Measurements from ENCODE around the gene NPHP1.
"Not testable (repeated sequence)": the region's sequence is repeated elsewhere in the genome, so short reads cannot be mapped to it uniquely, and the experiment has no call there.

NPHP1 gene

DNA sequence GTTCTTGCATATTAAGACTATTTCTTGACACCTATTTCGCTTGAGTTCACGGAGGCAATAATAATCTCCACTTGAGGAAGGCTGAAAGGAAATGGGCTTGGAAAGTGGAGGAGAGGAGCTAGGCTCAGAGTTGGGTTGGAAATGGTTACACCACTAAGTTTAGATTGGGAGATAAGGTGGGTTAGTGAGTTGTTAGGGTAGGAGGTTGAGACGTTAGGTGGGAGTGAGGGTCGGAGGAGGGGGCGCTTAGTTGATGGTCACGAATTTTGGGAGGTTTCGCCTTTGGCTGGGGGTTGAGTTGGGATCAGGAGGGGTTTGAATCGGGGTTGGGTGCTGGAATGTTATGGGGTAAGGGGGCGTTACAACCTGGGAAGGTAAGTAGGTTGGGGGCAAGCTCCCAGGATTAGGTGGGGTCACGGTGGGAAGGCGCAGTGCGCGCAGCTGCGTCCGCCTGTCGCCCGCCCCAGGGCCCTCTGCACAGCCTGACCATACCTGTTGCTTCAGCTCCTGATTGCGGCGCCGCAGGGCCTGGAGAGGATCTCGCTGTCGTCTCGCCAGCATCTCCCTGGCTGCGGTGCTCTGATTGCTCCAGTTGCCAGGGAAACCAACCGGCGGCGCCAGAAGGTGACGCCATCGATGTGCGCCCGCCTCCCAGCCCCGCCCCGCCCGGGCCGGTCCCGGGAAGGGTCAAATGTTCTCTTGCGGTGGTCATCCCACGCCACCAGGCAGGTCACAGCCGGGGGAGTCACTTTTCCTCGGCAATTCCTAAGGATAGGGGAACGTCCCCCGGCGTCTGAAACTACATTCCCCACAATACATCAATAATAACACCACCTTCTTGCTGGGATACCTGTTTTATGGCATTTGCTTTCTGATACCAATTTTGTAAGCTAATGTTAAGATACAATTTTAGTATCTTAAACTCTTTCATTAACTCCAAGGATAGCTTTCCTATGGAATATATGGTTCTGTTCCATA is at the start of gene NPHP1:
Gene NPHP1 (minus strand): TSS at position 606 of the 978 bp plus-strand sequence. CDS start 45 bp downstream, at position 561.
- DNase-seq: peak; percentile 85 to 88

DNA sequence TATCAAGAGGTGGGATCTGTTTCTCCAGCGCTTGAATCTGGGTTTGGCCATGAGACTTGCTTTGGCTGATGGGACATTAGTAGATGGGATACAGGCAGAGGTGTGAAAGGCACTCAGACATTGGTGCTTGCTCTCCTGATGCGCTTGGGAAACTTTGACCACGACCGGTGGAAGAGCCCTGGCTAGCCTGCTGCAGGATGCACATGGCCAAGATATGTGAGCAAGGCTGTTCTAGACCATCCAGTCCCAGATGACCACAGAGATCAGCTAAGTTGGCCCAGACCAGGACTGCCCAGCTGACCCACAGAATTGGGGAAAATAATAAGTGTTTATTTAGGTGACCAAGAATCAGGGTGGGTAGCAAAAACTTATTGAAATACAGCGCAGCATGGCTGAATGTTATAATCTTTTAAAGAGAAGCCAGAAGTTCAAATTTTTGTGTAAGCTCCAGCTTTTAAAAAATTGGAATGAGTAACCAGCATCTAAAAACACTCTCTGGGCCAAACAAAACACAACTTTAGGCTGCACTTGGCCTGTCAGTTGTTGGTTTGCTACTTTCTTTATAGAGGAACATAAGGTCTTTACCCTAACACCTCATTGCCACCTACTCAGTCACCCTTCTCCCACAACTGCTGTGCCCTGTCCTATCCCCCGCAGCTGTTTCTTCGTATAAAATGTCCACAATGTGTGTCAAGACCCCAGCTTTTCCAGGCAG is 43.4 kb upstream of the NPHP1 start:
- not testable (repeated sequence) for DNase-seq

DNA sequence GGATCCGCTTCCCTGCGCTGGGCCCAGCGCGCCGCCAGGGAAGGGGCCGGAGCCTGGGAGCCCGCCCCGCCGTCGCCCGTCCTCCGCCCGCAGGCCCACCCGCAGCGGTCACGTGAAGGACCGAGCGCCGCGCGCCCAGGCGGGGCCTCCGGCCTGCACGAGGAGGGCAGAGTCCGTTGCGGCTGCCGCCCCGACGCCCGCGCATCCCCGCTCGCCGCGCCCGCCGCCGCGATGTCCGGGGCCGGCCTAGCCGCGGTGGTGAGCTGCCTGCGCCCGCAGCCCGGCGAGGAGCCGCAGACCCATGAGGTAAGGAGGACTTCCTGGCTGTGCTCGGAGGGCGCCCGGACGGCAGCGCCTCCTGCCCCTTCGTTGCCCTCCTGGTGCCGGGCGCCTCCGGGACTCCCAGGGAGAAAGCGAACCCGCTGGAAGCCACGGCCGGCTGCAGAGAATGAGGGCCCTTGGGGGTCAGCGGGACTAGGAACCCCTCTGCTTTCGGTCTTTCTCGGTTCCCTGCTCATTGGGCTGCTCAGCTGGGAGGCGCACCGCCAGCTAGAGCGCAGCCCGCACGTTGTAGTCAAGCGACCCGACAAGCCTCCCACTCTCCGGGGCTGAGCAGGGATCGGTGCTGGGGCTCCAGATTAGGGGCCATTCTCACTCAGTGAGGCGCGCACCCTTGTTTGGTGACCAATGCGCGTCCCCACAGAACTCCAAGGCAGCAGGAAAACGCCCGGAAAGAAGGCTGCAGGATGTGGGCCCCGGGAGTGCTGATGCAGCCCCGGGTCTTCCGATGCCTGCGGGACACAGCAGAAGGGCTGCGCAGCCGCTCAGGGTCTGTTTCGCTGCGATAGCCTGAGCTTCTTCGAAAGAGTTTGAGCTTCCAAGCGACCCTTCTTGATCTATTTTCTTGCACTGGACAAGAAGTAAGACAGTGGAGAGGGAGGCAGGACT is 40.9 kb upstream of the NPHP1 start:
- not testable (repeated sequence) for DNase-seq

DNA sequence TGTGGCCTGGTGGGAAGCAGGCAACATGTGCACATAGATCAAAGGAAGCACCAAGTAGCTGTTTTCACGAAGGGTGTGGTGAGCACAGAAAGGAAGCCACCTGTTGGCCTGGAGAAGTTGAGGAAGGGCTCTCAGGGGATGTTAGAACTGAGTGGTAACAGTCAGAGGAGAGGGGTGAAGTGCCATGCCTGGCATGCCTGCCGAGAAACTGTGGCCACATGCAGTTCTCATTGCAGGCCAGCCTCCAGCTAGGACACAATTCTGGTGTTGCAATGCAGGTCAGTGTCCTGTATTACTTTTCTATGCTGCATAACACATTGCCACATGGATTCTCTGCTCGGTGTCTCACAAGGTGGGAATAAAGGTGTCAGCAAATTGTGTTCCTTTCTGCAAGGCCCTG is 38.5 kb upstream of the NPHP1 start:
- not testable (repeated sequence) for DNase-seq

DNA sequence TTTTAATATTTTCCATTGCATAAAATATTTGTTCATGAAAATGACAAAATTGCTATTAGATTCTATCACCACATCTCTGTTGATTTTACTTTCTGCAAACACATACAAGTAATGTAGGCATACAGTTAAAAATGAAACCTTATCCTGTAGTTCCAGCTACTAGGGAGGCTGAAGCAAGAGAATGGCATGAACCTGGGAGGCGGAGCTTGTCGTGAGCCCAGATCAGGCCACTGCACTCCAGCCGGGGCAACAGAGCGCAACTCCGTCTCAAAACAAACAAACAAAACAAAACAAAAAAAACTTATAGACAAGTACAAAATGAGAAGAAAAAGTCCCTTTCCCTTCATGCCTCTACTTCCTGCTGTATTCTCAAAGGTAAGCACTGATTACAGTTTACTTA is 29.7 kb upstream of the NPHP1 start:
- DNase-seq: not testable (repeated sequence)

DNA sequence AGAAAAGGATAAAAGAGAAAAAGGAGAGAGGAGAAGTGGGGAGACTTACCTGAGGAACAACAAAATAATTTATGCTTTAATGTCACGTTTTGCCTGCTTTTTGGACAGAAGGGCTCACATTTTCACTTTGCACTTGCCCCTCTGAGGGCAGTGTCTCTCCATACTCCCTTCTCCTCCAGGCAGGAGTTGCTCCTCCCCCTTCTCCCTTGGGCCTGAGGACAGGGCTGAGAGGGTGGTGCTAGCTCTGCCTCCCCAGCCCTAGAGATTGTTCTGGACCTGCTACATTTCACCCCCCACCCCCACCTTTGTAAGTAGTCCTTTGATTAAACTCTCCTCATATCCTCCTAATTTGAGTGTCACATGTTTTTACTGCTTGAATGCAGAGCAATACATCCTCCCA is 25.1 kb upstream of the NPHP1 start:
- DNase-seq: not testable (repeated sequence)

DNA sequence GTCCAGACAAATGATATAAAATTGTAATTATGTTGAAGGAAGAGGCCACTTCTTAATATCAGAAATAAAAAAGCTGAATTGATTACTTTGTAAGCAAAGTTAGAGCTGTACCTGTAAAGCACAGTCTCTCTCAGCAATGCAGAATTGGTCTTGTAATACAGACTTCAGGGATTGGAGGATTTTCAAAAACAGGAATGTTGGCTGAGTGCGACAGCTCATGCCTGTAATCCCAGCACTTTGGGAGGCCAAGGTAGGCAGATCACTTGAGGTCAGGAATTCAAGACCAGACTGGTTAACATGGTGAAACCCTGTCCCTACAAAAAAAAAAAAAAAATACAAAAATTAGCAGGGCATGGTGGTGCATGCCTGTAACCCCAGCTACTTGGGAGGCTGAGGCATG is 17.8 kb upstream of the NPHP1 start:
- not testable (repeated sequence) for DNase-seq

DNA sequence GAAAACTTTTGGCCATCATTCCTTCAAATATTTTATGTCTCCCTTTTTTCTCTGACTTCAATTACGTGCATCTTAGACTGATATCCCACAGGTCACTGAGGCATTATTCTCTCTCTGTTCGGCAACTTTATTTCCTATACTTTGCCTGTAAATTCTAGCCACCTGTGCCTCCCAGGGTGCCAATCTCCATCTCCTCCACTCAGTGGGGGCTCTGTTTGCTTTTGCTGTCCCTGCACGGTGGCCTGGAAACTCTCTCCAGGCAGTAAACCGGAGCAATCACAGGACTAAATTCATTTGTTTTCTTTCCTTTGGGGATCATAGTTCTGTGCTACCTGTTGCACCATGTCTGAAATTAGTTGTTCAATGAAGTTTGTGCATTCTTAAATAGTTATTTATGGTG is 17.1 kb upstream of the NPHP1 start:
- no peak for DNase-seq

DNA sequence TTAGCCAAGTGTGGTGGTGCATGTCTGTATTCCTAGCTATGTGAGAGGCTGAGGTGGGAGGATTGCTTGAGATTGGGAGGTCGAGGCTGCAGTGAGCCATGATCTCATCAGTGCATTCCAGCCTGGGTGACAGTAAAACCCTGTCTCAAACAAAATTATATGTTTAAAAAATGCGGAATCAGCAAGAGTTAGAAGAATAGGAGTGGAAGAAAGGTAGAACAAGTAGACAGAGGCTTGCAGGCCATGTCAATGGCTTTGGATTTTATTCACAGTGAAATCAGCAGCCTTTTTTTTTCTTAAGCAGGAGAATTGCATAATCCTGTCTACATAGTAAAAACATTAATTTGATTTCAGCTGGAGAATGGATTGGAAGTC is 15.4 kb upstream of the NPHP1 start:
- DNase-seq: no peak

DNA sequence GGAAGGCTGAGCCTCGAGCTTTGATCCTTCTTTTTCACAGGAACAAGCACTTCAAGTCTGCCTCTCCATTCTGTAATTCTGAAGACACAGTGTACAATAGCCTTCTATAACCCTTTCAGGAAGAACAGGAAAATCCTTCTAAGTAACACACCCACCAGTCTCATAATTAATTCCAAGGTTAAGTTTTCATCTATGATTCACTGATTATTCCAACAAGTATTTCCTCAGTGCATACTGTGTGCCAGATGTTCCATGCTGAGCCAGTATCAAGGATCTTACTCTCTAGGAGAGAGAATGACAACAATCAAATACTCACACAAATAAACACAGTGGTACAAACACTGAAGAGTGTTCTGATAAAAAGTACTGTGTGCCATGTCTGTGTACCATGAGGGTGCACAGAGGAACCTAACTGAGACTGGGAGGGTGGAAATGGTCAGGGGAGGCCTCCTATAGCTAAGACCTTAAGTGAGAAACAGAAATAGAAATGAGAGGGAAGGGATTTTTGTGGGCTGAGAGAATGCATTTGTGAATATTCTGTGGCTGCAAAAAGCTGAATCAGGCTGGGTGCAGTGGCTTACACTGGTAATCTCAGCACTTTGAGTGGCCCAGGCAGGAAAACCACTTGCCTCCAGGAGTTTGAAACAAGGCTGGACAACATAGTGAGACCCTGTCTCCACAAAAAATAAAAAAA is 14.8 kb upstream of the NPHP1 start:
- no peak for DNase-seq

DNA sequence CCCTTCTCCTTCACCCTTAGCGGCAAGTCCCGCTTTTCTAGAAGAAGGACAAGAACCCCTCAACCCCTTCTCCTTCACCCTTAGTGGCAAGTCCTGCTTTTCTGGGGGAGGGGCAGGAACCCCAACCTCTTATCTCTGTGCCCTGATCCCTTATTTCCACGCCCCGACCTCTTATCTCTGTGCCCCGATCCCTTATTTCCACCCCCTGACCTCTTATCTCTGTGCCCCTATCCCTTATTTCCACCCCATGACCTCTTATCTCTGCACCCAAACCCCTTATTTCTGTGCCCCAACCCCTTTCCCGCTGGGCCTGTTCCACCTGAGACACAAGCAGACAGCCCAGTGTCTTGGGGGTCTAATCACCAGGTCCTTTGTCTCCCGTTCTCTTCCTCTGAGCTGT is 14.1 kb upstream of the NPHP1 start:
- DNase-seq: not testable (repeated sequence)

DNA sequence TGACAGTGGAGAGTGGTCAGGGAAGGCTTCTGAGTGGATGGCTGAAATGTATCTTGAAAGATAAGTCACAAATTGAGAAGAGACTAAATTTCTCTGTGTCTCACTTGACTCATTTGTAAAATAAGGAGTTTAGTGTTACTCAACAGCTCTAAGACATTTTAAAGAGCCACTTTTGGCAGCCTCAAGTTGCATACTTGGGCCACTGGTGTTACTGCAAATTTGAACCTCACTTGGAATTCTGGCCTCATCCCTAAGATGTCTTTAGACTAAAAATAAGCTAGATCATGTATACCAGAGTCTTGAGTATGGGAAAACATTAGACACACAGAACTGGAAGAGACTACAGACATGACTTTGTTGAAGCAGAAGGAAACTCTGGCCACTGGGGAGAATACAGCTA is 12.0 kb upstream of the NPHP1 start:
- no peak for DNase-seq

DNA sequence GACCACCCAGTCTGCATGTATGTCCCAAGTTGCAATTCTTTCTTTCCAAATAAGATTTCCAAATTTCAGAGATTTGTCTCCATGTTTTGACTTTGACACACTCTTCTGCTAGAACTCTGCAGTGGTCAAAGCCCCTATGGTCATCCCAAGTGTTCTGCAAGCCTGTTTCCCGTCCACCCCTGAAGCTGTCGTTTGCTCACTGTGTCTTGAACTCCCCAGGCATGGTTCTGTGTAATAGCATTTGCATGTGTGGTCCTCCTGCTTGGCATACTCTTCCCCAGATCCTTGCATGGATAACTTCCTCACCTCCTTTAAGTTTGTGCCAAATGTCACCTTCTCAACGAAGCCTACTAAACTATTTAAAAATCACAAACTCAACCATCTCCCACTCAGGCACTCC is 11.4 kb upstream of the NPHP1 start:
- DNase-seq: no peak

DNA sequence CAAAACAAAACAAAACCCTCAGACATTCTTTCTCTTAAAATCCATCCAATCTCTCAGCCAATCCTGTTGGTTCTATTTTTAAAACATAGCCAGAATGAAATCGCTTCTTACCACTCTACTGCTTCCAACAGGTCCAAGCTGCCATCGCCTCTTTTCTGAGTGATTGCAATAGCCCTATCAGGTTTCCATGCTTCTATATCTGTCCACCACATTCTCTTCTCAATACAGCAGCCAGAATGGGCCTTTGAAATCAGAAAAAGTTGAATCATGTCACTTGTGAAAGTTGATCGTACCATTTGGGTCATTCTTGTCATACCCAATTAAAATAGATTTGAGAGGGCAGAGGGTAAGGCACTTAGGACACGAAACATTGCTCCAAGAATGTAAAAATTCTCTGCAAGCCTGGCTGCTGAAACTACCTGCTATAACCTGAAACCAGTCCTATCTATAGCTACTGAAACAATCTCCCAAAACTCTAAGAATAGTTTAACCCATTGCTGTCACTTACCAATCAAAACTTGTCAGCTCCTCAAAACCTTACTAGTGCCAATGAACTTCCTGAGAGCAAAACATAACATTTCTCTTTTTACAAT is 10.8 kb upstream of the NPHP1 start:
- no peak for DNase-seq

DNA sequence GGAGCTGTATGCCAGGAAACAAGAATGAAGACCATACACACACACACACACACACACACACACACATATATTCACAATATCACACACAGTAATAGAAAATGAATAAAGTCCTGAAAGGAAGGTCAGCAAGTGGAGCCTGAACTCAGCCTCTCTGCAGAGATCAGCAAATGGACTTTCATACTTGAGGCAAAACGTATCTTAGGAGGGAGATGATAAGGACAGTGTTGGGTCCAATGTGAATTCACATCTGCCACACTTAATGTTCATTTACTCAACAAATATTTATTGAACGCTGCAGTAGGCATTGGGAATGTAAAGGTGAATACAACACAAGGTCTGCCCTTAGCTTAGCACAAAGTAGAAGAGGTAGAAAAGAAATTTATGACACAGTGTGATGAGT is 10.3 kb upstream of the NPHP1 start:
- DNase-seq: no peak

DNA sequence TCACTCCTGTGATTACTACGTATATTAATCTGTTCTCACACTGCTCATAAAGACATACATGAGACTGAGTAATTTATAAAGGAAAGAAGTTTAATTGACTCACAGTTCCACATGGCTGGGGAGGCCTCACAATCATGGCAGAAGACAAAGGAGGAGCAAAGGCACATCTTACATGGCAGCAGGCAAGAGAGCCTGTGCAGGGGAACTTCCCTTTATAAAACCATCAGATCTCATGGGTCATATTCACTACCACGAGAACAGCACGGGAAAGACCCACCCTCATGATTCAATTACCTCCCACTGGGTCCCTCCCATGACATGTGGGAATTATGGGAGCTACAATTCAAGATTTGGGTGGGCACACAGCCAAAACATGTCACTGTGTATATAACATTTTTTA is 8.7 kb upstream of the NPHP1 start:
- DNase-seq: not testable (repeated sequence)

DNA sequence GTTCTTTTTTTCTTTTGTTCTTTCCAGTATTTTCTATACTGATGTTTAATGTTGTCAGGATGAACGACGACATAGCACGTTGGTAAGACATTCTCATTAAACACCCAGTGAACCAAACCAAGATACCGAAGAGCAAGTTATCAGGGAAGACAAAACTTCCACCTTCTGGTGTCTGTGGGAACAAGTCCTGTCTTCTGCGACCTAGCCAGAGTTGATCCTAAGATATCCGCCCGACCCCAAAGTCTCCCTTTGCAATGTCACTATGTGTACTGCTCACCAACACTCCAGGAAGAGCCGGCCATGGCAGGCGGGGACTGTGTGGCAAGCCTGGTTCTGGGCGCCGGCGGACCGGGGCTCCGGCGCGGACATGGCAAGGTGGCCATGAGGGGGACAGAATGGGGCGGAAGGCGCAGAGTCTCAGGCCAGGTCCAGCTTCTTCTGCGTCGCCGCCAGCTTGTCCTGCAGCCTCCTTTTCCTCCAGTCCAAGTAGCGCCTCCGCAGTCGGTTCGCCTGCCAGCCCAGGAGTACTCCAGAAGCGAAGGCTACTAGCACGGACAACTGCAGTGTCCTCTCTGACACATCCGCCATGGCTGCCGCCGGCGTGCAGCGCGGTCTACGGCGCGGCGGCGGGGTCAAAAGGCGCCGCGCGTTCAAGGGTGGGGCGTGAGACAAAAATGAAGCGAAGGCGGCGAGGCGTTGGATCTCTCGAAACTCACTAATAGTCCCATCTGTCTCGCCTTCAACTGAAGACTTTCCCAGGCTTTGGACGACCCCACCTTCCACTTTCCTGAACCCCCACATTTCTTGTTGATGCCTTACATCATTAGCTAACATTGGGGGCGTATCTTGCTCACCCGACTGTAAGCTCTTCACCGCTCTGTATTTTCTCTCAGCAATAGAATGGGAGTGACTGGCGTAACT is 7.4 kb upstream of the NPHP1 start, which contains the start of gene MTLN:
Gene MTLN (minus strand): TSS at position 610 of the 921 bp plus-strand sequence. CDS start 22 bp downstream, at position 588.
- DNase-seq: peak; percentile 71 to 80

DNA sequence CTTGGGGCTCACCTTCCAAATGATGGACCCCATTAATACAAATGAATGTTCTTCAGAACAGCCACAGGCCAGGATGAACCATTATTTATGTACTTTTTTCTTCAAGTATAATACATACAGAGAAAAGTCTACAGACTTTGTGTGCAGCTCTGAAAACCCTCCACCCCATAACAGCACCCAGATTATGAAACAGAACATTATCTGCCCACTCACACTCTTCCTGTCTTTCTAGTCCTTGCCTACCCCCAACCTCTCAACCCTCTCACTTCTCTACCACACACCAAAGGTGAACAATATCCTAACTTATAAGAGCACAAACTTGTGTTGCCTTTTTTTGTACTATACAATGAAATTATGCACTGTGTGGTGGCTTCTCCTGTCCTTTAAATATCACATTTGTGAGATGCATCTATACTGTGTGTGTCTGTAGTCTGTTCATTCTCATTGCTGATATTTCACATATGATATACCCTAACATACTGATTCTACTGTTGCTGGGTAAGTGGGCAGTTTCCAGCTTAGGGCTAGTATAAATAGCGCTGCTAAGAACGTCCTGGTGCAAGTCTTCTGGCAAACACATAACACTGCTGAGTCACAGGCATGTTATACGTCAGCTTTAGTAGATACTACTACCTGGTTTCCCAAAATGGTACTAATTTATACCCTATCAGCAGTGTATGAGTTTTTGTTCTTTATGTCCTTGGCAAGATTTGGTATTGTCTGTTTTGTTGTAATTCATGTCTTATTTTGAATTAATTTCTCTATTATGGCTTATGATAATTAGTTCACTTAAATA is 1.0 kb upstream of the NPHP1 start:
- DNase-seq: no peak

DNA sequence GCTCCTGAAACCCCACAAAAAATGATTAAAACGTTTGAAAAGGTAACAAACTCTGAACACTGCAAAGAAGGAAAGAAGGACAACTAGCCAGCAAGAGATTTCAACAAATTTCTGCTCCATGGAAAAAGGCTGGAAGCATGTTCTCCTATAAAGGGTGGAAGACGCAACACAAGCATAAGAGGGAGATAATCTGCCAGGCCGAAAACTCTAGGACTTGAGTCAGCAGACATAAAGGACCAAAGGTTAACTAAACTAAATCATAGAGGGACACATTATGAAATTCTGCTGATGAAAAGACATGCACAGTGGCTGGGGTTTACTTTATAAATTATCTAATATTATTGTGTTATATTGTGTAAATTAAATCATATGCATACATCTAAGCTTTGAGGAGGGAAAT is 6.8 kb downstream of the NPHP1 start:
- DNase-seq: no peak

DNA sequence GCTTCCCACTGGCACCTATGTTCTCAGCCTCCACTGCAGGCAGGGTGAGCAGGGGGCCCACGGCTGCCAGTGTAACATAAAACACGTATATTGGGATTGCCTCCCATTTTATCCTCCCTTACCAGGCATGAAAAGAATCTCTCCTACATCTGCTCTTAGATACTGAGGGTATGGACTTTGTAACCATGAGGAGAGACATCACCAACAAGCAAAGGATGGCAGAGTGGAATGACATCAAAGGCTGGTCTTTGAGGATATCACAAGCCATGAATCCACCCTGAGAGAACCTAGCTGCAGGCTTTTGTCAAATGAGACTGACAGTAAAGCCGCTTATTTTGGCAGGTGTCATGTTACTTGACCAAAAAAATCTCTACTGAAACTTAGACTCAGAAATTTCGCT is 7.4 kb downstream of the NPHP1 start:
- DNase-seq: no peak
